MM.1S (cell line): Measurements from ENCODE around the gene PLSCR4.
"Not testable (repeated sequence)": the region's sequence is repeated elsewhere in the genome, so short reads cannot be mapped to it uniquely, and the experiment has no call there.

Source experiments
- DNase-seq: peaks from one replicate; pipeline ENCODE4 v3.0.0-alpha.2; 2015
- H2AFZ ChIP-seq: fragments of 300-600 bp; sonication (generic); 2 replicates; pipeline ENCODE4 v1.6.0; 2016; ENCODE audit warnings: antibody characterized with exemption, low read length
- H3F3A ChIP-seq: fragments of 300-600 bp; sonication (generic); 2 replicates; pipeline ENCODE4 v1.6.1; 2016; ENCODE audit warnings: mild to moderate bottlenecking, antibody characterized with exemption, low read length, moderate library complexity, mixed read lengths; ENCODE audit not compliant: insufficient read depth
- H3K27ac ChIP-seq: fragments of 300-600 bp; sonication (generic); 2 replicates; pipeline ENCODE4 v1.5.1; 2016; ENCODE audit warnings: mild to moderate bottlenecking, low read length
- H3K27me3 ChIP-seq: fragments of 300-600 bp; sonication (generic); replicated peaks from 2 replicates; pipeline ENCODE4 v1.6.0; 2016; ENCODE audit warnings: low read length; ENCODE audit not compliant: insufficient read depth
- H3K36me3 ChIP-seq: fragments of 300-600 bp; sonication (generic); replicated peaks from 2 replicates; pipeline ENCODE4 v1.6.1; 2016; ENCODE audit warnings: mild to moderate bottlenecking, low read length, mixed read lengths; ENCODE audit not compliant: insufficient read depth
- H3K4me1 ChIP-seq: fragments of 300-600 bp; sonication (generic); 2 replicates; pipeline ENCODE4 v1.6.1; 2016; ENCODE audit warnings: low read length, mixed read lengths
- H3K4me2 ChIP-seq: fragments of 300-600 bp; sonication (generic); 2 replicates; pipeline ENCODE4 v1.6.0; 2016; ENCODE audit warnings: low read depth, low read length
- H3K4me3 ChIP-seq: fragments of 300-600 bp; sonication (generic); 2 replicates; pipeline ENCODE4 v1.5.1; 2016; ENCODE audit warnings: low read length, mixed read lengths
- H3K79me2 ChIP-seq: fragments of 300-600 bp; sonication (generic); 2 replicates; pipeline ENCODE4 v1.6.1; 2016; ENCODE audit warnings: mixed run types, low read length, mixed read lengths
- H3K9ac ChIP-seq: fragments of 300-600 bp; sonication (generic); 2 replicates; pipeline ENCODE4 v1.6.1; 2016; ENCODE audit warnings: low read length, mixed read lengths
- H3K9me2 ChIP-seq: fragments of 300-600 bp; sonication (generic); replicated peaks from 2 replicates; pipeline ENCODE4 v1.6.1; 2016; ENCODE audit warnings: mild to moderate bottlenecking, low read length, mixed read lengths; ENCODE audit not compliant: insufficient read depth
- H3K9me3 ChIP-seq: fragments of 300-600 bp; sonication (generic); replicated peaks from 2 replicates; pipeline ENCODE4 v1.6.1; 2016; ENCODE audit warnings: mild to moderate bottlenecking, low read length, mixed read lengths; ENCODE audit not compliant: insufficient read depth
- H4K20me1 ChIP-seq: fragments of 300-600 bp; sonication (generic); 2 replicates; pipeline ENCODE4 v1.6.1; 2016; ENCODE audit warnings: mild to moderate bottlenecking, low read length, moderate library complexity, mixed read lengths; ENCODE audit not compliant: insufficient read depth
- CTCF ChIP-seq: fragments of 300-600 bp; sonication (generic); IDR thresholded peaks from 2 replicates; pipeline ENCODE4 v1.5.1; 2016; ENCODE audit warnings: antibody characterized with exemption, low read length, mixed read lengths
- EZH2 ChIP-seq: fragments of 300-600 bp; sonication (generic); optimal IDR thresholded peaks from 2 replicates; pipeline ENCODE3; 2017; ENCODE audit warnings: low read depth, mild to moderate bottlenecking, antibody characterized with exemption, low read length, mixed read lengths
- EZH2phosphoT487 ChIP-seq: fragments of 300-600 bp; sonication (generic); IDR thresholded peaks from 2 replicates; pipeline ENCODE4 v1.6.1; 2018; ENCODE audit warnings: antibody characterized with exemption, low read length

PLSCR4 gene

GRCh38 chr3:146250449-146251382 lies at the start of gene PLSCR4:
TSS of gene PLSCR4 (minus strand) at chr3:146251105. CDS start at chr3:146222071, 29,034 bp downstream.
- Histone ChIP-seq H4K20me1 (no peaks in the 10 kb centered on the region), H3K4me1 (no peaks in the 10 kb centered on the region), H3K9ac (peak within 1 kb of the TSS; percentile 43; the same call in 1 of the 2 replicates), H3K36me3 (no peaks in the 10 kb centered on the region), H3K9me2 (no peaks in the 10 kb centered on the region), H3F3A (no peaks in the 10 kb centered on the region), H2AFZ (peak within 1 kb of the TSS; percentile 94), H3K4me3 (peak within 1 kb of the TSS; percentile 77), H3K9me3 (no peaks in the 10 kb centered on the region), H3K27me3 (no peaks in the 10 kb centered on the region), H3K79me2 (no peaks in the 10 kb centered on the region), H3K27ac (no peak within 1 kb of the TSS), H3K4me2 (peak within 1 kb of the TSS; percentile 88)
- DNase-seq, result peak; percentile 57
- no peak for TF ChIP-seq EZH2phosphoT487
- TF ChIP-seq CTCF, result no peak
- TF ChIP-seq EZH2, result no peak

GRCh38 chr3:146293401-146293800 lies 42.5 kb upstream of the PLSCR4 start:
- not testable (repeated sequence) for H3K4me2 ChIP-seq, DNase-seq, H3K36me3 ChIP-seq, H3F3A ChIP-seq, H3K27me3 ChIP-seq, H3K79me2 ChIP-seq, H2AFZ ChIP-seq, H3K9ac ChIP-seq, H3K9me2 ChIP-seq, H3K4me1 ChIP-seq, H3K4me3 ChIP-seq, H3K9me3 ChIP-seq, H4K20me1 ChIP-seq, H3K27ac ChIP-seq

GRCh38 chr3:146283781-146284445 lies 33.0 kb upstream of the PLSCR4 start:
- Histone ChIP-seq H3K4me2 (no peak overlapping the region), H3K27me3 (no peaks in the 10 kb centered on the region), H3K27ac (no peak overlapping the region), H3K9me2 (no peaks in the 10 kb centered on the region), H3F3A (no peaks in the 10 kb centered on the region), H3K36me3 (no peaks in the 10 kb centered on the region), H2AFZ (no peak overlapping the region), H3K4me1 (no peaks in the 10 kb centered on the region), H4K20me1 (no peaks in the 10 kb centered on the region), H3K9me3 (no peaks in the 10 kb centered on the region), H3K4me3 (no peak overlapping the region), H3K9ac (no peak overlapping the region), H3K79me2 (no peaks in the 10 kb centered on the region)
- DNase-seq, result no peak
- no peak for TF ChIP-seq EZH2phosphoT487

- Histone ChIP-seq H3K9me2 (no peaks in the 10 kb centered on the region), H3K4me3 (no peak overlapping the region), H3K27me3 (no peaks in the 10 kb centered on the region), H4K20me1 (no peaks in the 10 kb centered on the region), H3K9ac (no peak overlapping the region), H3K79me2 (no peaks in the 10 kb centered on the region), H3K9me3 (no peaks in the 10 kb centered on the region), H3K27ac (no peak overlapping the region), H3F3A (no peaks in the 10 kb centered on the region), H3K4me2 (no peak overlapping the region), H3K4me1 (no peaks in the 10 kb centered on the region), H2AFZ (no peak overlapping the region), H3K36me3 (no peaks in the 10 kb centered on the region)
- DNase-seq, result no peak
- TF ChIP-seq EZH2phosphoT487 (no peak), EZH2 (no peak), CTCF (no peak)
Observed at GRCh38 chr3:146280864-146281263, 30.0 kb upstream of the PLSCR4 start.
